Endothelial cell of umbilical vein (primary cell): Measurements from ENCODE around the gene FOXL1. TPM values are rescaled to one million over a fixed set of nuclear protein-coding genes. Genes with fewer than 3 reads are reported as not detected.

Experiments
- BruUV-seq: library from RNA; stranded (reverse); fragments of 400-500 nt; replicated peaks from 2 replicates; lab custom pipeline; 2021; lab: Mats Ljungman, UMichigan
- CTCF ChIA-PET: fragments of 300-600, 350-600 bp; sonication (Branson Sonifier 250); formaldehyde crosslinking; loops from one replicate; lab custom pipeline; 2021; ENCODE audit warnings: antibody characterized with exemption, inconsistent platforms; lab: Charles Lee
- POLR2A ChIA-PET: fragments of 300-600, 350-600 bp; sonication (Branson Sonifier 250); formaldehyde crosslinking; loops from one replicate; lab custom pipeline; 2021; ENCODE audit warnings: antibody characterized with exemption, inconsistent platforms; lab: Charles Lee
- DNase-seq: peaks from one replicate; pipeline ENCODE4 v3.0.0-alpha.2; 2011; ENCODE audit warnings: low read depth, low spot score
- FAIRE-seq: peaks from 2 replicates; lab custom pipeline; 2011; peaks lifted over from hg19 to GRCh38; lab: Jason Lieb, UNC
- H2AFZ ChIP-seq: 2 replicates; pipeline ENCODE4 v1.6.0; 2012; ENCODE audit warnings: low read depth, low read length, control low read depth, inconsistent platforms
- H3K27ac ChIP-seq: 2 replicates; pipeline ENCODE4 v1.5.1; 2011; ENCODE audit warnings: low read depth, mild to moderate bottlenecking, control low read depth, low read length, moderate library complexity; ENCODE audit not compliant: insufficient read depth
- H3K27me3 ChIP-seq, 2 experiments: 2 replicates each; pipeline versions ENCODE4 v1.6.0 to v1.6.1; 2011; ENCODE audit warnings: low read length in 2 of 2, mixed read lengths in 1 of 2; ENCODE audit not compliant: control insufficient read depth in 2 of 2, insufficient read depth in 2 of 2
- H3K36me3 ChIP-seq, 2 experiments: 2 replicates in 1 of 2; 3 replicates in 1 of 2; pipeline ENCODE4 v1.5.1; 2011; ENCODE audit warnings: low read length in 2 of 2, mild to moderate bottlenecking in 1 of 2, moderate library complexity in 1 of 2; ENCODE audit not compliant: control insufficient read depth in 2 of 2, insufficient read depth in 2 of 2; ENCODE audit errors: extremely low read depth in 1 of 2
- H3K4me1 ChIP-seq: 3 replicates; pipeline ENCODE4 v1.5.1; 2011; ENCODE audit warnings: mild to moderate bottlenecking, low read length; ENCODE audit not compliant: control insufficient read depth, insufficient read depth; ENCODE audit errors: extremely low read depth
- H3K4me2 ChIP-seq: 2 replicates; pipeline ENCODE4 v1.6.1; 2011; ENCODE audit warnings: low read length, control low read depth, mixed read lengths; ENCODE audit not compliant: insufficient read depth
- H3K4me3 ChIP-seq, 3 experiments: fragments of 200-600 bp in 1 of 3; sonication (generic), shearing (Covaris generic) in 1 of 3; replicated peaks in 1 of 3; 2 replicates each; pipeline ENCODE4 v1.5.1; 2011 to 2016; ENCODE audit warnings: control low read depth in 3 of 3, low read length in 3 of 3, mild to moderate bottlenecking in 2 of 3, inconsistent platforms in 1 of 3, low read depth in 1 of 3, moderate library complexity in 1 of 3; ENCODE audit not compliant: insufficient read depth in 1 of 3
- H3K79me2 ChIP-seq: 2 replicates; pipeline ENCODE4 v1.6.0; 2012; ENCODE audit warnings: low read length, inconsistent platforms; ENCODE audit not compliant: control insufficient read depth, insufficient read depth
- H3K9ac ChIP-seq: replicated peaks from 2 replicates; pipeline ENCODE3; 2011; ENCODE audit warnings: low read length, control low read depth; ENCODE audit not compliant: insufficient read depth; ENCODE audit errors: extremely low read depth
- H3K9me1 ChIP-seq: replicated peaks from 3 replicates; pipeline ENCODE4 v1.6.0; 2011; ENCODE audit warnings: mild to moderate bottlenecking, low read length; ENCODE audit not compliant: control insufficient read depth, insufficient read depth; ENCODE audit errors: extremely low read depth
- H3K9me3 ChIP-seq: replicated peaks from 2 replicates; pipeline ENCODE4 v1.5.1; 2012; ENCODE audit warnings: low read length, inconsistent platforms; ENCODE audit not compliant: control insufficient read depth, insufficient read depth
- H4K20me1 ChIP-seq: replicated peaks from 2 replicates; pipeline ENCODE3; 2011; ENCODE audit warnings: mild to moderate bottlenecking, low read length; ENCODE audit not compliant: control insufficient read depth, insufficient read depth; ENCODE audit errors: extremely low read depth
- EZH2 ChIP-seq: IDR thresholded peaks from 2 replicates; pipeline ENCODE4 v1.6.1; 2012; ENCODE audit warnings: borderline replicate concordance, low read depth, mild to moderate bottlenecking, moderate library complexity, low read length, inconsistent platforms; ENCODE audit not compliant: severe bottlenecking
- FOS ChIP-seq: IDR thresholded peaks from 2 replicates; pipeline ENCODE4 v1.6.1; 2011; ENCODE audit warnings: mild to moderate bottlenecking, low read length, moderate library complexity, borderline replicate concordance; ENCODE audit not compliant: insufficient read depth
- GATA2 ChIP-seq: IDR thresholded peaks from 2 replicates; pipeline ENCODE4 v1.7.0; 2011; ENCODE audit warnings: low read depth, mild to moderate bottlenecking, moderate library complexity, mixed read lengths, low read length; ENCODE audit not compliant: insufficient read length, insufficient read depth
- JUN ChIP-seq: IDR thresholded peaks from 2 replicates; pipeline ENCODE4 v1.6.1; 2011; ENCODE audit warnings: borderline replicate concordance, low read depth; ENCODE audit not compliant: insufficient read length, insufficient read depth
- MAX ChIP-seq: IDR thresholded peaks from 2 replicates; pipeline ENCODE4 v1.6.1; 2011; ENCODE audit not compliant: insufficient read depth, insufficient read length
- MYC ChIP-seq: IDR thresholded peaks from one replicate; pipeline ENCODE4 v1.6.1; 2011; ENCODE audit warnings: mild to moderate bottlenecking, low read depth, low read length
- POLR2A ChIP-seq: IDR thresholded peaks from 2 replicates; pipeline ENCODE4 v1.6.1; 2012; ENCODE audit warnings: low read depth, mild to moderate bottlenecking, control low read depth, low read length
- POLR2AphosphoS5 ChIP-seq: IDR thresholded peaks from 2 replicates; pipeline ENCODE4 v1.6.1; 2012; ENCODE audit warnings: low read depth, mild to moderate bottlenecking, control low read depth, low read length, moderate library complexity; ENCODE audit not compliant: insufficient read depth
- dilution Hi-C: fragments of 300-500 bp; cut with MboI; formaldehyde crosslinking; loops from one replicate; pipeline ENCODE4 v1.15.0; 2019; ENCODE audit warnings: low sequenced_read_pairs; ENCODE audit not compliant: extremely low pct_ligation_motif_present
- intact Hi-C: fragments of 100-400 bp; cut with micrococcal nuclease; formaldehyde crosslinking; loops from one replicate; pipeline ENCODE4 v1.10.0; 2022
- polyA plus RNA-seq, 4 experiments: library from polyadenylated mRNA; depleted of rRNA in 3 of 4; stranded (reverse) in 3 of 4; unstranded in 1 of 4; fragments of >200 nt; gene quantifications; 2 replicates each; pipeline versions ENCODE4 v1.2.1 to v1.2.3, GENCODE V29; 2011 to 2012; ENCODE audit warnings: missing spikeins in 1 of 4
- total RNA-seq: library from RNA; stranded (reverse); gene quantifications from 2 replicates; pipeline ENCODE4 v1.2.3, GENCODE V29; 2021
- TF ChIP-seq, protein P1 (sequence below), 2 donors: IDR thresholded peaks; 1 replicate in 1 of 2; 2 replicates in 1 of 2; pipeline ENCODE4 v1.5.1; 2011; ENCODE audit warnings: low read length in 2 of 2, mild to moderate bottlenecking in 2 of 2, moderate library complexity in 2 of 2, control low read depth in 1 of 2, inconsistent platforms in 1 of 2, low read depth in 1 of 2; ENCODE audit not compliant: insufficient read depth in 1 of 2; ENCODE audit errors: extremely low read depth in 1 of 2

Gene FOXL1
- total and polyA plus RNA-seq, 2 donors (not counting 3 experiments of a cell fraction or from before 2014, with no cell fraction given): 2.8 to 3.8 TPM

- DNase-seq: no peak
- Histone ChIP-seq H3K4me2 (no peak overlapping the region), H3K4me3 (no peak overlapping the region), H3K9me1 (no peaks in the 10 kb centered on the region), H3K79me2 (no peaks in the 10 kb centered on the region), H2AFZ (no peak overlapping the region), H3K9me3 (no peaks in the 10 kb centered on the region), H3K4me1 (peaks cover 6% of the 10 kb centered on the region), H3K9ac (no peak overlapping the region), H3K27ac (no peak overlapping the region), H4K20me1 (no peaks in the 10 kb centered on the region), H3K36me3 (no peaks in the 10 kb centered on the region), H3K27me3 (no peaks in the 10 kb centered on the region)
- TF ChIP-seq POLR2A (no peak), FOS (no peak), MYC (no peak), MAX (no peak), GATA2 (no peak), EZH2 (no peak), JUN (no peak), POLR2AphosphoS5 (no peak)
- TF ChIP-seq, protein P1, sequence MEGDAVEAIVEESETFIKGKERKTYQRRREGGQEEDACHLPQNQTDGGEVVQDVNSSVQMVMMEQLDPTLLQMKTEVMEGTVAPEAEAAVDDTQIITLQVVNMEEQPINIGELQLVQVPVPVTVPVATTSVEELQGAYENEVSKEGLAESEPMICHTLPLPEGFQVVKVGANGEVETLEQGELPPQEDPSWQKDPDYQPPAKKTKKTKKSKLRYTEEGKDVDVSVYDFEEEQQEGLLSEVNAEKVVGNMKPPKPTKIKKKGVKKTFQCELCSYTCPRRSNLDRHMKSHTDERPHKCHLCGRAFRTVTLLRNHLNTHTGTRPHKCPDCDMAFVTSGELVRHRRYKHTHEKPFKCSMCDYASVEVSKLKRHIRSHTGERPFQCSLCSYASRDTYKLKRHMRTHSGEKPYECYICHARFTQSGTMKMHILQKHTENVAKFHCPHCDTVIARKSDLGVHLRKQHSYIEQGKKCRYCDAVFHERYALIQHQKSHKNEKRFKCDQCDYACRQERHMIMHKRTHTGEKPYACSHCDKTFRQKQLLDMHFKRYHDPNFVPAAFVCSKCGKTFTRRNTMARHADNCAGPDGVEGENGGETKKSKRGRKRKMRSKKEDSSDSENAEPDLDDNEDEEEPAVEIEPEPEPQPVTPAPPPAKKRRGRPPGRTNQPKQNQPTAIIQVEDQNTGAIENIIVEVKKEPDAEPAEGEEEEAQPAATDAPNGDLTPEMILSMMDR (IDR thresholded peaks at IDR 0.05; ENCODE audit: extremely low read depth in 1 of 2, insufficient read depth in 1 of 2, low read depth in 1 of 2, low read length in 2 of 2): no peak
- CTCF ChIA-PET: no interaction called here
- FAIRE-seq: no peak
- dilution Hi-C loops: no loop called here
- no TSS peak for BruUV-seq
- intact Hi-C loops: no loop called here
- POLR2A ChIA-PET: no interaction called here
These were observed 19.7 kb downstream of the FOXL1 start for GRCh38 chr16:86597880-86598606.
